ENCODE data around the gene DGKI.

Gene DGKI

DNA sequence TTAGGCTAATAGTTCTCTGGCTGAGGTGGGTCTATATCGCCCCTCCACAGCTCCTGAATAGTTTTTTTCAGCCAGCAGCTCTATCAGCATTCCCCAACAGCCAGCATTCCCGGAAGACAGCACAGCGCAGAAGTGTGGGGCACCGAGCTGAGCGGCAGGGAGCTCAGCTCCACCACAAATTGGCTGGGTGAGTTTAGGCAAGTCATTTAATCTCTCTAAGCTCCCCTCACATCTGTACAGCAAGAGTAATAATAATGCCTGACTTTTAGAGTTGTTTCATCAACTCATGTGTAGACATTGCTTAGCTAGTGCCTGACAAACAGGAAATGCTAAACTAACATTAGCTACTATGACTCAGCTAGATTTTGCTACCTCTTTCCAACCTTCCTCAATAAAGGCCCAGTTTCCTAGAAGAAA lies 255.3 kb downstream of the DGKI start:
- no peak for DNase-seq (ENCODE audit: low spot score)

DNA sequence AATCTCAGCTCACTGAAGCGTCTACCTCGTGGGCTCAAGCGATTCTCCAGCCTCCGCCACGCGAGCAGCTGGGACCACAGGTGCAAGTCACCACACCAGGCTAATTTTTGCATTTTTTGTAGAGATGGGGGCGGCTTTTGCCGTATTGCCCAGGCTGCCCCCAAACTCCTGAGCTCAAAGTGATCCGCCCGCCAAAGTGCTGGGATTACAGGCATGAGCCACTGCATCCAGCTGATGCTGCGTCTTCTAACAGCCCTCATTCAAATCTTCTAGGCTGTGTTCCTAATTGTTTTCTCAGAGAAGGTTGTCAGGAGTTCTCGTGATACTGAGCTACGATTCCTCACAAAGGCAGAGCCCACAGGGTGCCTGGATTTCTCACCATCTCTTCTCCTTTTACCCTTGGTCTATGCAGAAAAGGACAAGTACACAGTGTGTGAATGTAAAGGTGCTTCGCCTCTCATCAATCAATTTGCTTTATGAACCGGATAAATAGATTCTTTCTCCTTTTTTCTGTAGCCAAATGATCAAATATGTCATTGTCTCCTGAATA lies 255.9 kb downstream of the DGKI start:
- DNase-seq (ENCODE audit: low spot score) = no peak

DNA sequence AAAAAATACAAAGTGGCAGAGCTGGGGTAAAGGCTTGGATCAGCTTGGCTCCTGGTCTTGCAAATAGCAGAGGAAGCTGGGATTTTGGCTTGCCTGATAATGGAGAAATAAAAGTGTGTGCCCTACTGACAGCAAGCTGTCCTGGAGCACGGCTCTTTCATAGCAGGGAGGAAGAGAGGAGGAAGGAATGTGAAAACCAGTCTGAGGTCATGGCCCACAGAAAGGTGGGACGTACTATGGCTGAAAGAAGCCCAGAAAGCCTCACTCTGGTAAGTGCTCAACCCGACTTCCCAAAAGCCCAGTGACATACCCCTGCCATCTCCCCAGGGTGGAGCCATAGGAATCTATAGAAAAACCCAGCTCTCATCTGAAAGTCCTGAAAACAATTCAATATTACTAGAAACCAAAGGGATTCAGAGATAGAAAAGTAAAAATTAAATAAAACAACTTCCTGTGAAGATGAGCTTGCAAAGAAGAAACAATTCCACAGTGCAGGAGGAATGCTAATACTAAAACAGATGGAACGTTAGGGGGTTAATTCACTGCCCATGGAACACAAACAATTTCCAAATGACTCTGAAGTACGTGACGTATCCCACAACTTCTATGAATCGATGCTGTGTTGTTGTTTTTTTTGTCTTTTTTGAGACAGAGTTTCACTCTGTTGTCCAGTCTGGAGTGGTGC lies 256.6 kb downstream of the DGKI start:
- no peak for DNase-seq (ENCODE audit: low spot score)

DNA sequence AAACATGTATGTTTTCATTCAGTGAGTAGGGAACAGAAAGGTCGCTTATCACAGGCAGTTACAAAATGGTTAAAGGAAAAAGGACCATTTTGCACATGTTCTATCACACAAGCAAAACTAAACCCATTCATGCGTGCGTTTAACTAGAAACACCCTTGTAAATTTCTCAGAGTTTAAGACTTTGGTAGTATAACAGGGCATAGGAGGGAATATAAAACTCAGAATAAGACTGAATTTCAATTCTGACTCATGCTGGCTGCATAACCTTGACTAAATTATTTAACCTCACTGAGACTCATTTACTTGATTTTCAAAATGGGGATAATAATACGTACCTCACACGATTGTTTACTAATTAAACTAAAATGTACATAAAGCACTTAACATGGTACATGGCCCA lies 259.4 kb downstream of the DGKI start:
- DNase-seq (ENCODE audit: low spot score) = no peak

DNA sequence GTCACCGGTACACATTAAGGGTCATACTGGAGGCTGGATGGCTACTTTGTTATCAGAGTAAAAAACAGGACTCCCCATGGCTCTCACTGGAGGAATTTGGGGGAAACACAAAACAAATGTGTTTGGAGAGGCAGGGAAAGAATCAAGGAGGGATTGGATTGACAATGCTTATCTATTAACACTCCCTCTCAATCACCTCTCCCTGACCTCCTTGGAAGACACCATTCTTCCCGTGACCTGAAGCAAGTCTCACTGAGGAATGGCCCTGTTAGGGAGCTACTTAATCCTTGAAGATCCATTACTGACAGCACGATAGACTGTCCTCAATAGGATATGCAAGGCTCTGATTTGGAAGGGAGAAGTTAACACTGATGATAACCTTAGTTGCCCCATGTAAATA lies 261.2 kb downstream of the DGKI start:
- no peak for DNase-seq (ENCODE audit: low spot score)

DNA sequence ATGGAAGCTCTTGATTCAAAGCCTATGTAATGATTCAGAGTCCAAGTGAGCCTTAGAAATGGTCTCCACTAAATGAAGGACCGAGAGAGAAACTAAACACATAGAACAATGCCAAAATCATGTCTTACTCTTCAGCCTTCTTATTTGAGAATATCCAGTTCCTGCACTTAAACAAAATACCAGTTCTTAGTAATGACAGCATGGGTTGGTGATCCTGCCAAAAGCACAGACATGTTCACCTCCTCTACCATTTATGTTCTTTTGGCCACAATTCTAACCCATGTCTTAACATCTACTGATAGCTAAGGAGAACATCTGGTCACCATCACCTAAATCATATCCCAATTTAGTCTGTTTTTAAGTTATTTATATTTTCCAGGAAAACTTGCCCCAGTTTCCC lies 263.6 kb downstream of the DGKI start:
- DNase-seq (ENCODE audit: low spot score) = no peak

DNA sequence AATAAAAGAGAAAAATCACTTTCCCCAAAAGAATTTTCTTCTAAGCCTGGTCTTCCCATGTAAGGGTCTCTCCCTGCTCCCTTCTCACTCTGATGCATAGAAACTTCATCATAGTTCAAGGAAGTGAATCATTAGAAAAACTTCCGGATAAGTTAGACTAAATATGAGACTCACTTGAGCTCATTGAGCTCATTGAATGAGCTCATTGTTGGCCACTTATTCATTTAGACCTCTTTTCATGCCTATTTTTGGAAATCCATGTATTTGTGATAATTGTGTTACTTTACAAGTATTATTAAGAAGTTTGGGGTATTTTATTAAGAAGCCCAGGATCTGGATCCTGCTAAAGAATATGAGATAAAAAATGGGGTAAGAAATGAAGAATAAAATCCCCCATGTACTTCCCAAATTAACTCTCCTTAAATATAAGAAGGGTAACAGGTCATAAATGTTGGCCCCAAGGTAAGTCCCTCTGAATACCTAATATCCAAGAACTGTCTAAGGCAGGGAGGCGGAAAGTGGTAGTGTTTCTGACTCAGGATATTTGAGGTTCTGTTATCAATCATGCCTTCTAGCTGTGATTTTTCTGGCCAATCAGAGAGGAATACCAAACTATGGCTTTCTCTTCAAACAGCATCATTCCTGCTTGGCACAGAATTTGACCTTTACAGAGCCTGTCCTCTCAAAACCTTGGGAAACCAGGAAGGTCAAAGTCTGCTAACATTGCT lies 266.7 kb downstream of the DGKI start:
- no peak for DNase-seq (ENCODE audit: low spot score)

DNA sequence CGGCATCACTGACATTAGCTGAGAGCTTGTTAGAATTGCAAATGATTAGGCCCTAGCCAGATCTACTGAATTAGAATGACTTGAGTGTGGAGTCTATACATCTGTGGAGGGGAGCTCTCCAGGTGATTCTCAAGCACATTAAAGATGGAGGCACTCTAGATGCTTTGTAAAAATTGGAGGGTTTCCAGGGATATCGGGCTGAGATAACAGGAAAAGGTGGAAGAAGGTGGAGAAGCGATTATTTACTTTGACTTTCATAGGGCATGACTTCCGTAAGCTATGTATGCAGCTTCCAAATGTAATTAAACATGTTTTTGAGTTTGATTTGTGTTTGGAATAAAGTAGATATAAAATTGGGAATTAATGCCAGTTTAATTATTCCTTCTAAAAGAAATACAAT lies 268.2 kb downstream of the DGKI start:
- no peak for DNase-seq (ENCODE audit: low spot score)

DNA sequence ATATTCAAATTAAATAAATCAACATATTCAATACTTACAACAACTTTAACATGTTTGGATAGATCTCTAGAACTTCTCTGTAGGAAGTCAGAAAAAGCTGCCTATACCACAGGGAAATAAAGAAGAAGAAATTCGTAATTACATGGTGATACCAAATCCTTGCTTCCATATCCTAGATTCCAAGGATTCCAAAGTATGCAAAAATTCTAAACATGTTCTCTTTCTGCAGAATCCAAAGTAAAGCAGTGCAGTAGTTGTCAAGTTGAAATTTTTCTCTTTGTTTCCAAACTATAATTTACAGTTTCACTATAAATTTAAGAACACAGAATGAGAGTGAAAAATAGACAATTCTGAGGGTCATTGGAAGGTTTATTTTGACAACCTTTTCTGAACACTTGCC lies 269.6 kb downstream of the DGKI start:
- DNase-seq (ENCODE audit: low spot score) = no peak

DNA sequence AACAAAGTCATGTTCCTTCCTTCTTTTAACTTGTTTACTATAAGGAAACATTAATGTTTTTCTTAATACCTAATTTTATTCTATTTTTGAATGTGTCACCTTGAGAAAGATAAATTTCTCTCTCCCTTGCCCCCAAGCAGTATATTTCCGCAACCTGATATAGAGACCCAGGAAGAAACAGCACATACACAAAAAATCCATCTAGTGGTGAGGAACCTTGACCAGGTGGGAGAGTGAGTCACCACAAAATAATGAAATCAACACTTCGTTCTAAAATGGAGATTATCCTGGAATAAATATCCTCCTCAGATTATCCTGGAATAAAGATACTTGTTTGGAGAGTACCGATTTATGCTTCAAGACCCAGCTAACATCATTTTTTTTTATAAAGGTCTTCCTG lies 270.3 kb downstream of the DGKI start:
- DNase-seq (ENCODE audit: low spot score) = no peak

DNA sequence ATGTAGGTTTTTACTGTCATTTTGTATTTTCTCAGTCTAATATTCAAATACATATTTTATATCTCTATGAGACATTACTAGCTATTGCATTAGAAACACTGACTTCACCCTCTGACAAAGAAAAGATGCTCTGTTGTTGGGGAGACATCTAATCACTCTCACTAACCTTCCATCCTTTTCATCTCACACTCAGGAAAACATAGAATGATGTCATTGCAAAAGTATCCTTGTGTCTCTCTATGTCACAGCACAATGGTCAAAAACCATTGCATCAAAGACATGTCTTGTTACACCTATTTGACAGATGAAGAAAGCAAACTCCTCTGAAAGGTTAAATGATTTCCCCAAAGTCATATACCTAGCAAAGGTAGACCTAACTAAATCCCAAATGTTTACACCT lies 272.0 kb downstream of the DGKI start:
- DNase-seq (ENCODE audit: low spot score) = no peak

DNA sequence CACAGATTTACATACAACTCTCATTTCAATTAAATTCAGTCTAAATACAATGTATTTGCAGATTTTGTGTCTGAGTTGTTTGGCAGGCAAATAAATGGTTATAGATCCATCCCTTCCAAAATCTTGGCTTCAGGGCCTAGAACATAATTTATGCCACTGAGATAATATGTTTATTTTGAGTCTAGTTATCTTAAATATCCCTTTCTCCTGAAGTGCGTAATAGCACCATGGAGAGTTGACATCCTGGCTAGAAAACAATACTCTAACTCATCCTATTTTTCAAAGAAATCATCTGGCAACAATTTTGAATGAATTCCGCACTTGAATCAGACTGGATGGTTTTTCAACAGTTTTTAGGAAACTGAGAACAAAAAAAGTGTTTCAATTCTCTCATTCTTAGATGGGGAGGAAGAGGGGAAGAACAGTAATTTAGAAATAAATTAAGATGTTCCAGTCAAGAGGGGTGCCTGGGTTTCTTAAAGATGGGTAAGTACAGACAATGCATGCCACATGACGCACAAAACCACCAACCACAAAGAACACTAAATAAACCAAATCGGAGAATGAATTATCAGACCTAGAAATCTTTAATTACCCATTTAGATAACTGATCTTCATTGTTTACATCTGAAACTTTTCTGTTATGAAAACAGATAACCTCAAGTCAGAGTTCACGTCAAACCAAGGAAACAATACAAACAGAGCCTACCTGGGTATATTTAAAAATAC lies 274.6 kb downstream of the DGKI start:
- DNase-seq (ENCODE audit: low spot score) = no peak

DNA sequence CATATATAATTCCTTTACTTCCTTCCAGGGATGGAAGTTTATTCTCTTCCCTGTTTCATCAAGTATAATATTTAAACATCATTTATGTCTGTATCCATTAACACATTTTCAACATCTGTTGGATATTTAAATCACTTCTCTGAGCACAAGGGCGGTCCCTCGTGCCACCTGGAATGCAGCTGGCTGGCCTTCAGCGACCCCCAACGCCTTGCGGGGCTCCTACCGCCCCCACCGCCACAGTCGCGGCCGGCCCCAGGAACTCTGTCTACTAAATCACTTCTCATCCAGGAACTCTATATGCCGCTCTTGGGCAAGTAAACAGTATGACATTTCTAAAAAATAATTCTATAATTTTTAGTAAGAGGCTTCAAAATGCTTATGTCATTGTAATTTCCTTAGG lies 282.1 kb downstream of the DGKI start:
- DNase-seq (ENCODE audit: low spot score) = no peak

DNA sequence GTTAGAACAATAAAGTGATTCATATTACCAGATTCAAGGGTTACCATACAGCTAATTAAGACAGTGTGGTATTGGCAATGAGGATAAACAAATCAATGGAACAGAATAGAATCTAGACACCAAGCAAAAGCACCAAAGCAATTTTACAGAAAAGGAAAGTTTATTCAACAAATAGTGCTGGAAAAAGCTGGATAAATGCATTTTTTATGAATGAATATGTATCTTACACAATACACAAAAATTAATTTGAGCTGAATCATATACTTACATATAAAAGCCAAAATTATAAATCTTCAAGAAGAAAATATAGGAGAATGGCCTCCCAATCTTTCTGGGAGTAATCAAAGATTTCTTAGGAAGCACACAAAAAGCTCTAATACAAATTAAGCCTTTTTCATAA lies 282.8 kb downstream of the DGKI start:
- DNase-seq (ENCODE audit: low spot score) = no peak

DNA sequence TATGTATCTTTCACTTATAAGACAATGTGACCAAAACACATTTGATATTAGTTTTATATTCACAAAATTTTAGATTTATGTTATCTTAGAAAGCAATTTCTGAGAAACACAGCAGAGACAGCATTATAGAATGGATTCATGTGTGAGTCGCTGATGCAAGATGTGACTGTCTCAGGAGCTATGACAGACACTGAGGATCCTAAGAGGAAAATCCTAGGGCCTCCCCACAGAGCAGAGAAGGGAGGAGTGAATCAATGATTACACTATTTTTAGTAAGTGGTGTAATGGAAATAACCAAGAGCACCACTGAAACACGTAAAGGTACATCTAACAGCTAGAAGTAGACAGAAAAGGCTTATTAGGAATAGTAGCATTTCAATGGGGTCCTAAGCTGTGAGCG lies 299.3 kb downstream of the DGKI start:
- DNase-seq (ENCODE audit: low spot score) = no peak

DNA sequence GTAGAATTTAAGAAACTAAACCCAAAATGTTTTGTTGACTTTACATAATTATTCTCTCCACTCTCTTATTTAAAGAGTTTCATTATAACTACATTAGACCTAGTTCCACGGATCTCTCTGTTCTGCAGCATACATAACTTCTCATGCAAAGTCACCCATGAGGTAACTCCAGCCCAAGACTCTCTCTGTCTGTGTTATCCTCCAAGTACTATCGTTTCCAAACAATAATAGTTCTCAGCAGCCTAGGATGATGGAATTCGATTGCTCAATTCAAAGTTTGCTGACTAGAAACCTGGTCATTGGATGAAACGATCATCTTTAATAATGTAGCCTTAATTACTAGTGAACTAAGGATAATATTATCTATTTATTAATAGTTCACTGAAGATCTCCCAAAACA lies 300.1 kb downstream of the DGKI start:
- DNase-seq (ENCODE audit: low spot score) = no peak

DNA sequence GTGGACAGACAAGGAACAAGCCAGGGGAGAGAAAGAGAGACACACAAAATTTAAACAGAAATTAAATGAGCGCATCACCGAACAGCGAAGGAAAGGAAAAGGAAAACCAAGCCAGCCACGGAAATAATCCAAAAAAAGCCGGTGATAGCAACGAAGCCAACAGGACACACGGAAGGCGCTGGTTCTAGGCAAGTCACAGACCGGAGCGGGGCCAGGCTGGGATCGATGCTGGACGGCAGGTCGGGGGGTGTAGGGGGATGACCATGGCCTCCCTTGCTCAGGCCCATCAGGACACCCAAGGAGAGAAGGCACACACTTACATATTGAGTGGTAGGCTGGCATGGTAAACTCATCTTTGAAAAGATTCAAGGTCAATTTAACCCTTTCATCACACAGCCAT lies 300.8 kb downstream of the DGKI start:
- DNase-seq (ENCODE audit: low spot score) = no peak

DNA sequence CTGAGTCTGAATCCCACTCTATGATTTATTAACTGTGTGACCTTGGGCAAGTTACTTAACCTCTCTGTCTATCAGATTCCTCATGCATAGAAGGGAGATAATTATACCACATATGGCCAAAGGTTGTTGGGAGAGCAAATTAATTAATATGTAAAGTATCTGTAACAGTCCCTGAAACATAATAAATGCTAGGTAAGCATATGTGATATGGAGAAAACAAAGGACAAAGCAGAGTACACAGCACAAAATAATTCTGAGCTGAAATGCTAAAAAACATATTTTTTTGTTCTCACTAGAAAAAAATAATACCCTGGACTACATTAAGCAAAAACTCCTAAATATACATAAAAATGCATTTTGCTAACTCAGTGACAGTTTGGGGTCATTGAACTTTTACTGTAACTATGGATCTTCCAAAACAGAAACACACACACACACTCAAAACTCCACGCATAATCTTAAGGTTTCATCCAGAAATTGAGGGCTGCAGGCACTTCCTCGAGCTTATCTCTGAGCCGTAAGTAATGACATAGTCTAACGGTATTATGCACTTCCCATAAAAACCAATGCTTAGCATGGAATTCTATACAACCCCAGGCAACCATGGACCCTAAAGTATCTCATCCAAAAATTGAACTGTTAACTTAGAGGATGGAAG lies 301.6 kb downstream of the DGKI start:
- no peak for DNase-seq (ENCODE audit: low spot score)

DNA sequence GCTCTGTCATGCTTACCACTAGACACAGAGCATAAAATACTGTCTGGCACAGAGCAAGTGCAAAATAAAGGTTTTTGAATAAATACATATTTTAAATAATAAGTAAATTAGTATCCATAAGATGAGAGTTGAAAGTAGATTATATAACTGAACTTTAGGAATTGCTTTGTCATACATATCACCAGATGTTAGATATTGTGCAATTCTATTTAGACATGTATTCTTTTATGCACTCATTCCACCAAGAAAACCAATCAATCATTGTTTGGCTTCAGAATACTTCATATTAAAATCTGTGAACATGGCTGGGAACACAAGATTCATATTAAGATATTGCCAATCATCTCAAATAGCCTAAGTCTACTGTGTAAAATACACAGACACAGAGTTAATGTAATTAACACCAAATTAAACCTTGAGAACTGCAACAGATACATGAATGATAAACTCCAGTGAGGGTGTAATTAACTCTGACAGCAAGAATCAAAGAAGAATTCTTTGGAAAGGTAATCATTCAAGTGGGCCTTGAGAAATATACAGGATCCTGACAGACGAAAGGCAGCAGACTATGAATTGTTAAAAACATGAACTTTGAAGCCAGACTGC lies 302.2 kb downstream of the DGKI start:
- no peak for DNase-seq (ENCODE audit: low spot score)

DNA sequence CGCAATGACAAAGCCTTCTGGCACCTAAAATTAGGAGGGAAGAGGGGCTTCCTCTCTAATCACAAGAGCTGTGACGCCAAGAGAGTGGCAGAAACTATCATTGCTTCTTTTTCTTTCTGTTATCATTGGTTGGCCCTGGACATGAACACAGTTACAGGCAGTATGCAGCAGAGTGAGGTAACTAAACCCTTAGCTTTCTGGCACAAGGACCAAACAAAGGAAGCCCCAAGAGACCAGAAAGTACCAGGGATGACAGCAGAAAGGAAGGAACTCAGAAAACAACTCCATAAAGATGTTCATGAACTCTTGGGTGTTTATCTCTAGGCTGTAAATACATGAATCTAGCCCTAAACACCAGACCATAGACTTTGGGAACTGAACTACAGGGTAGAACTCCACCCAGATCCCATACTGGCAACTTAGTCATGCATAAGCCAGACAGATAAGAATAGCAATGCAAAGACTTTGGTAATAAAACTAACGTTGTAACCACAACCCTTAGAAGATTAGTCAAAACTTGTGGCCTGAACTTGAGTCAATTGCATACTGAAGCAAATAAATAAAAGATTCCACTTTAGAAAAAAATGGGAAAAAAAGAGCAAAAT lies 307.6 kb downstream of the DGKI start:
- no peak for DNase-seq (ENCODE audit: low spot score)

DNA sequence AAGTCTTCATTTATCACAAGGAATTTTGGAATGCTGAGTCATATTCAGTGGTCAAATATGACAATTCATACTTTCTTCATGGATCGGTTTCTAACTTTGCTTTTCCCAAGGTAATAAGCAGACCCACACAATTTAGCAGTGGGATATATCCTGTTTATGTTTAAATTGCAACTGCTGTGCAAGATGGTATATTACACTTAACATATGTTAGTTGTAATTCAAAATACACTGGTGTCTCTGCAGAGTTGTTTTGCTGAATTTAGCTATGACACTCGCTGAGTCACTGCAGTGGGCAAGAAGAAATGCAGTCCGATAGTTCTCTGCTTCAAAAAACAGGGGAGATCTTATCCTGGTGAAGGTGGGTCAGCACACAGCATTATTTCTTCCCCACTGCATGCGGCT lies 308.4 kb downstream of the DGKI start:
- no peak for DNase-seq (ENCODE audit: low spot score)

DNA sequence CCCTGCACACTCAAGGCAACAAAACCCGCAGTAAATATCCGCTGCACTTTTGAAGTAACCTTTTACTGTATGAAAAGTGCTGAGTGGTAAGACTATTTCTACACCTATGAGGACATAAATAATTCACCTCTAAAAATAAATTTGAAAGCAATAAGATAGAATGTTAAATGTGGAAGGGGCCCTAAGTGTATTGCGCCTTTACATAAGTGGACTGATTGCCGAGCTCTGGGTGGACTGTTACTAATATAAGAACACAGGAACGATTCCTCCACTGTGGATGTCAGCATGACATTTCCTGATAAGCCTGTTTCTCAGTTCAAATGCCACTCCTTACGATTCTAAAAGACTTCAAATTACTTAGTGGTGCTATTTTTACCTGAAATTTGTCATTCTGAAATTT lies 311.2 kb downstream of the DGKI start:
- DNase-seq (ENCODE audit: low spot score) = no peak
